IMR-90 (cell line): ENCODE measurements around the gene RASSF8. TPM values are rescaled to one million over a fixed set of nuclear protein-coding genes. Genes with fewer than 3 reads are reported as not detected.

Experiments
- ATAC-seq: fragments of 200-7000 bp; cut with Tn5 transposase; 2 replicates; pipeline ENCODE4 v1.9.1; 2020; ENCODE audit warnings: low read depth, mild to moderate bottlenecking, moderate library complexity
- BruUV-seq: library from RNA; stranded (reverse); fragments of 400-500 nt; replicated peaks from 2 replicates; lab custom pipeline; 2021; lab: Mats Ljungman, UMichigan
- CTCF ChIA-PET: fragments of 300-600 bp; formaldehyde crosslinking; extraction: SDS; loops from one replicate; lab custom pipeline; 2021; ENCODE audit warnings: antibody characterized with exemption; lab: Yijun Ruan, JAX
- POLR2A ChIA-PET: fragments of 300-600 bp; sonication (Branson Sonifier 250); formaldehyde crosslinking; loops from one replicate; lab custom pipeline; 2022; ENCODE audit warnings: antibody characterized with exemption; ENCODE audit not compliant: unreplicated experiment; lab: Charles Lee
- DNase-seq: peaks from one replicate; pipeline ENCODE4 v3.0.0; 2013
- H2AFZ ChIP-seq: replicated peaks from 2 replicates; pipeline ENCODE3; 2013; ENCODE audit warnings: low read length, mild to moderate bottlenecking; ENCODE audit not compliant: poor library complexity
- H2AK5ac ChIP-seq: 2 replicates; pipeline ENCODE4 v1.6.1; 2013; ENCODE audit warnings: low read depth, low read length, inconsistent platforms
- H2AK9ac ChIP-seq: replicated peaks from 2 replicates; pipeline ENCODE3; 2013; ENCODE audit warnings: mild to moderate bottlenecking, low read depth, low read length, moderate library complexity; ENCODE audit not compliant: poor library complexity
- H2BK120ac ChIP-seq: 2 replicates; pipeline ENCODE4 v1.6.1; 2013; ENCODE audit warnings: low read depth, low read length, inconsistent platforms
- H2BK15ac ChIP-seq: 3 replicates; pipeline ENCODE4 v1.6.1; 2013; ENCODE audit warnings: low read depth, low read length, inconsistent platforms
- H2BK20ac ChIP-seq: 2 replicates; pipeline ENCODE4 v1.6.1; 2013; ENCODE audit warnings: low read depth, mild to moderate bottlenecking, inconsistent platforms, low read length, moderate library complexity
- H2BK5ac ChIP-seq: 2 replicates; pipeline ENCODE4 v1.6.1; 2013; ENCODE audit warnings: mild to moderate bottlenecking, low read depth, low read length, inconsistent platforms; ENCODE audit not compliant: poor library complexity, severe bottlenecking
- H3K14ac ChIP-seq: replicated peaks from 2 replicates; pipeline ENCODE4 v1.6.1; 2013; ENCODE audit warnings: low read depth, low read length, inconsistent platforms
- H3K18ac ChIP-seq: 2 replicates; pipeline ENCODE4 v1.6.1; 2013; ENCODE audit warnings: low read depth, low read length, control low read depth
- H3K23ac ChIP-seq: 2 replicates; pipeline ENCODE4 v1.6.1; 2013; ENCODE audit warnings: low read depth, low read length, inconsistent platforms
- H3K27ac ChIP-seq: 2 replicates; pipeline ENCODE4 v1.5.1; 2013; ENCODE audit warnings: mild to moderate bottlenecking, control low read depth, low read length; ENCODE audit not compliant: insufficient read depth
- H3K27me3 ChIP-seq: 2 replicates; pipeline ENCODE4 v1.6.1; 2013; ENCODE audit warnings: low read length; ENCODE audit not compliant: control insufficient read depth, insufficient read depth
- H3K36me3 ChIP-seq: 2 replicates; pipeline ENCODE4 v1.6.1; 2013; ENCODE audit warnings: low read length, mixed read lengths; ENCODE audit not compliant: control insufficient read depth, insufficient read depth
- H3K4ac ChIP-seq: 2 replicates; pipeline ENCODE4 v1.6.1; 2013; ENCODE audit warnings: low read depth, low read length, inconsistent platforms
- H3K4me1 ChIP-seq: 2 replicates; pipeline ENCODE4 v1.6.1; 2013; ENCODE audit warnings: low read length, mixed read lengths; ENCODE audit not compliant: control insufficient read depth, insufficient read depth
- H3K4me2 ChIP-seq: 2 replicates; pipeline ENCODE4 v1.6.1; 2013; ENCODE audit warnings: low read depth, mild to moderate bottlenecking, control low read depth, low read length, moderate library complexity
- H3K4me3 ChIP-seq: 2 replicates; pipeline ENCODE4 v1.5.1; 2013; ENCODE audit warnings: low read depth, mild to moderate bottlenecking, control low read depth, low read length, moderate library complexity; ENCODE audit not compliant: insufficient read depth
- H3K56ac ChIP-seq: 2 replicates; pipeline ENCODE4 v1.6.1; 2013; ENCODE audit warnings: low read length, inconsistent platforms; ENCODE audit not compliant: insufficient read depth; ENCODE audit errors: extremely low read depth
- H3K79me1 ChIP-seq, 2 experiments: 2 replicates each; pipeline ENCODE4 v1.6.1; 2013; ENCODE audit warnings: low read length in 2 of 2, inconsistent platforms in 1 of 2, low read depth in 1 of 2
- H3K9ac ChIP-seq: 2 replicates; pipeline ENCODE4 v1.6.1; 2013; ENCODE audit warnings: low read depth, low read length, control low read depth
- H3K9me1 ChIP-seq: 2 replicates; pipeline ENCODE4 v1.6.1; 2013; ENCODE audit warnings: low read length, inconsistent platforms; ENCODE audit not compliant: insufficient read depth
- H3K9me3 ChIP-seq: 2 replicates; pipeline ENCODE4 v1.6.1; 2013; ENCODE audit warnings: low read length; ENCODE audit not compliant: control insufficient read depth, insufficient read depth
- H4K20me1 ChIP-seq: 2 replicates; pipeline ENCODE4 v1.6.1; 2013; ENCODE audit warnings: low read length, inconsistent platforms; ENCODE audit not compliant: insufficient read depth
- H4K5ac ChIP-seq: 2 replicates; pipeline ENCODE4 v1.6.1; 2013; ENCODE audit warnings: mild to moderate bottlenecking, low read depth, low read length, control low read depth
- H4K8ac ChIP-seq, 2 experiments: 2 replicates each; pipeline ENCODE4 v1.6.1; 2013; ENCODE audit warnings: low read depth in 2 of 2, low read length in 2 of 2, control low read depth in 1 of 2, inconsistent platforms in 1 of 2
- H4K91ac ChIP-seq: 2 replicates; pipeline ENCODE4 v1.6.1; 2013; ENCODE audit warnings: low read depth, low read length, inconsistent platforms; ENCODE audit not compliant: insufficient read depth
- BHLHE40 ChIP-seq: fragments of 150-350 bp; IDR thresholded peaks from 2 replicates; pipeline ENCODE4 v1.6.1; 2016; ENCODE audit warnings: mild to moderate bottlenecking, low read depth, low read length
- CEBPB ChIP-seq: IDR thresholded peaks from 2 replicates; pipeline ENCODE4 v1.6.1; 2012; ENCODE audit warnings: low read depth, low read length, improper control_type of control experiment
- CHD1 ChIP-seq: IDR thresholded peaks from 2 replicates; pipeline ENCODE4 v1.6.1; 2012; ENCODE audit warnings: low read depth, low read length, improper control_type of control experiment
- CTCF ChIP-seq: conservative IDR thresholded peaks from 2 replicates; pipeline ENCODE4 v1.5.1; 2012; ENCODE audit warnings: mild to moderate bottlenecking, low read depth, low read length, improper control_type of control experiment
- ELK1 ChIP-seq: fragments of 150-350 bp; IDR thresholded peaks from 2 replicates; pipeline ENCODE4 v1.6.1; 2016; ENCODE audit warnings: low read depth, mild to moderate bottlenecking, low read length, moderate library complexity, borderline replicate concordance
- FOS ChIP-seq: fragments of 150-350 bp; IDR thresholded peaks from 2 replicates; pipeline ENCODE4 v1.6.1; 2016; ENCODE audit warnings: low read depth, low read length
- MAFK ChIP-seq: IDR thresholded peaks from 2 replicates; pipeline ENCODE4 v1.6.1; 2012; ENCODE audit warnings: low read depth, low read length, improper control_type of control experiment
- MAZ ChIP-seq: IDR thresholded peaks from 2 replicates; pipeline ENCODE4 v1.6.1; 2012; ENCODE audit warnings: low read depth, mild to moderate bottlenecking, low read length, improper control_type of control experiment, moderate library complexity, borderline replicate concordance
- MXI1 ChIP-seq: IDR thresholded peaks from 2 replicates; pipeline ENCODE4 v1.6.1; 2012; ENCODE audit warnings: low read depth, mild to moderate bottlenecking, low read length, moderate library complexity, borderline replicate concordance
- NFE2L2 ChIP-seq: fragments of 150-350 bp; IDR thresholded peaks from 2 replicates; pipeline ENCODE4 v1.6.1; 2016; ENCODE audit warnings: low read depth, mild to moderate bottlenecking, low read length
- POLR2A ChIP-seq: IDR thresholded peaks from 2 replicates; pipeline ENCODE4 v1.6.1; 2012; ENCODE audit warnings: mild to moderate bottlenecking, low read depth, low read length
- RAD21 ChIP-seq: IDR thresholded peaks from 2 replicates; pipeline ENCODE4 v1.6.1; 2012; ENCODE audit warnings: low read length, improper control_type of control experiment
- RCOR1 ChIP-seq: IDR thresholded peaks from 2 replicates; pipeline ENCODE4 v1.6.1; 2012; ENCODE audit warnings: mild to moderate bottlenecking, low read length, improper control_type of control experiment; ENCODE audit not compliant: insufficient replicate concordance
- RFX5 ChIP-seq: IDR thresholded peaks from 2 replicates; pipeline ENCODE4 v1.8.0; 2012; ENCODE audit warnings: low read depth, mild to moderate bottlenecking, low read length, moderate library complexity
- SMC3 ChIP-seq: fragments of 150-350 bp; IDR thresholded peaks from 2 replicates; pipeline ENCODE4 v1.6.1; 2016; ENCODE audit warnings: low read depth, mild to moderate bottlenecking, antibody characterized with exemption, low read length, moderate library complexity
- USF2 ChIP-seq: fragments of 150-350 bp; IDR thresholded peaks from 2 replicates; pipeline ENCODE4 v1.6.1; 2017; ENCODE audit warnings: mild to moderate bottlenecking, antibody characterized with exemption, low read length, low read depth
- WGBS, 2 experiments: methylation state at CpG; one replicate each; pipeline versions ENCODE4 v1.1.5 to v1.1.7; 2013; ENCODE audit warnings: missing lambda C conversion rate in 2 of 2; ENCODE audit not compliant: insufficient read length in 1 of 2; ENCODE audit errors: extremely low coverage in 2 of 2; 5-methylcytosine and 5-hydroxymethylcytosine counted together
- dilution Hi-C: fragments of 300-500 bp; cut with HindIII; formaldehyde crosslinking; loops from one replicate; pipeline ENCODE4 v1.14.3; 2018; ENCODE audit warnings: low sequenced_read_pairs; ENCODE audit not compliant: unreplicated experiment
- in situ Hi-C: fragments of 300-500 bp; cut with MboI; formaldehyde crosslinking; loops from 3 replicates; pipeline ENCODE4 v1.14.3; 2019; ENCODE audit warnings: low sequenced_read_pairs, inconsistent platforms, mixed read lengths
- intact Hi-C: fragments of 100-400 bp; cut with micrococcal nuclease; formaldehyde crosslinking; loops from 2 replicates; pipeline ENCODE4 v1.10.0; 2022
- polyA plus RNA-seq, 3 experiments: library from polyadenylated mRNA; depleted of rRNA; stranded (reverse); fragments of >200 nt; gene quantifications; 2 replicates each; pipeline ENCODE4 v1.2.3, GENCODE V29; 2012; ENCODE audit warnings: low replicate concordance in 1 of 3
- total RNA-seq: library from RNA; depleted of rRNA; stranded (reverse); fragments of >200 nt; gene quantifications from 2 replicates; pipeline ENCODE4 v1.2.3, GENCODE V29; 2012

The RASSF8 gene
- total and polyA plus RNA-seq, 2 of the 4 experiments (the other 2 are of a cell fraction) = 10.8 to 50.5 TPM

GRCh38 chr12:26118308-26118707 is 159.8 kb downstream of the RASSF8 start:
- Histone ChIP-seq H3K4me3 (no peak overlapping the region), H3K4me1 (no peaks in the 10 kb centered on the region), H3K9ac (no peak overlapping the region), H2AFZ (no peak overlapping the region), H3K27me3 (no peaks in the 10 kb centered on the region), H3K27ac (no peak overlapping the region), H4K5ac (no peak overlapping the region), H3K36me3 (no peaks in the 10 kb centered on the region), H3K4ac (no peak overlapping the region), H3K14ac (no peak overlapping the region), H2BK20ac (no peak overlapping the region), H3K4me2 (no peak overlapping the region), H4K8ac (no peak overlapping the region), H2BK5ac (no peak overlapping the region), H3K23ac (no peak overlapping the region), H3K18ac (no peak overlapping the region), H2BK120ac (no peak overlapping the region), H4K20me1 (no peaks in the 10 kb centered on the region), H4K91ac (no peak overlapping the region), H3K9me3 (no peaks in the 10 kb centered on the region), H3K79me1 (no peaks in the 10 kb centered on the region), H2AK9ac (no peak overlapping the region), H2BK15ac (no peak overlapping the region), H3K9me1 (no peaks in the 10 kb centered on the region), H3K56ac (no peak overlapping the region), H2AK5ac (no peak overlapping the region)
- 60% methylated on average over 1 of the region's 4 CpGs; no CpG with 5 or more reads in 1 of the 2 experiments for WGBS, 2 experiments
- in situ Hi-C loops (no loop called here), intact Hi-C loops (loop anchor here (2.0 to 5.0 kb wide), 2 partner anchors 354 to 582 kb away; no protein-coding TSS in a partner anchor), dilution Hi-C loops (no loop called here)
- POLR2A ChIA-PET = no interaction called here
- no peak for DNase-seq
- no peak for ATAC-seq
- TF ChIP-seq RCOR1 (no peak), SMC3 (no peak), CHD1 (no peak), ELK1 (no peak), BHLHE40 (no peak), MXI1 (no peak), MAZ (no peak), RAD21 (no peak), CEBPB (no peak), MAFK (no peak), RFX5 (no peak), CTCF (no peak), NFE2L2 (no peak), POLR2A (no peak), FOS (no peak), USF2 (no peak)
- no TSS peak for BruUV-seq
- CTCF ChIA-PET = interaction anchor here (1.0 to 3.0 kb wide), 3 partner anchors 21 to 534 kb away, joined by 4 to 12 read pairs (median 8); no protein-coding TSS in a partner anchor
